ENCODE data around the gene PIM1.
"Not testable (repeated sequence)": the region's sequence is repeated elsewhere in the genome, so short reads cannot be mapped to it uniquely, and the experiment has no call there.

Gene PIM1

GRCh38 chr6:37169496-37170272, at the start of gene PIM1:
Gene PIM1 (plus strand): TSS chr6:37170152. CDS start chr6:37170576, 424 bp downstream.
- FAIRE-seq = peak; percentile 94

GRCh38 chr6:37121556-37121955, 48.4 kb upstream of the PIM1 start:
- no peak for FAIRE-seq
- no peak for DNase-seq (ENCODE audit: insufficient read length, low spot score)

More at GRCh38 chr6:37169496-37170272, at the start of gene PIM1:
- DNase-seq (ENCODE audit: insufficient read length, low spot score) = peak; percentile 91

GRCh38 chr6:37122861-37123260, 47.1 kb upstream of the PIM1 start:
- DNase-seq (ENCODE audit: insufficient read length, low spot score) (no peak), FAIRE-seq (peak; percentile 38)

- DNase-seq (ENCODE audit: insufficient read length, low spot score) = no peak
Observed at GRCh38 chr6:37123957-37124729, 45.8 kb upstream of the PIM1 start.

GRCh38 chr6:37125774-37126492, 44.0 kb upstream of the PIM1 start:
- FAIRE-seq (no peak), DNase-seq (ENCODE audit: insufficient read length, low spot score) (no peak)

More at GRCh38 chr6:37123957-37124729, 45.8 kb upstream of the PIM1 start:
- no peak for FAIRE-seq

GRCh38 chr6:37126493-37126958, 43.4 kb upstream of the PIM1 start:
- FAIRE-seq = no peak
- no peak for DNase-seq (ENCODE audit: insufficient read length, low spot score)

GRCh38 chr6:37126961-37127616, 42.9 kb upstream of the PIM1 start:
- no peak for DNase-seq (ENCODE audit: insufficient read length, low spot score)
- FAIRE-seq = no peak

- DNase-seq (ENCODE audit: insufficient read length, low spot score) = no peak
- FAIRE-seq = no peak
Observed at GRCh38 chr6:37127961-37128862, 41.7 kb upstream of the PIM1 start.

GRCh38 chr6:37128863-37129443, 41.0 kb upstream of the PIM1 start:
- FAIRE-seq; DNase-seq (ENCODE audit: insufficient read length, low spot score): not testable (repeated sequence)

- DNase-seq (ENCODE audit: insufficient read length, low spot score) (no peak), FAIRE-seq (no peak)
Observed at GRCh38 chr6:37129566-37129965, 40.4 kb upstream of the PIM1 start.

GRCh38 chr6:37130704-37131103, 39.2 kb upstream of the PIM1 start:
- DNase-seq (ENCODE audit: insufficient read length, low spot score) = no peak
- no peak for FAIRE-seq

- DNase-seq (ENCODE audit: insufficient read length, low spot score) (no peak), FAIRE-seq (no peak)
Observed at GRCh38 chr6:37131104-37131959, 38.6 kb upstream of the PIM1 start.

GRCh38 chr6:37131960-37132253, 38.0 kb upstream of the PIM1 start:
- DNase-seq (ENCODE audit: insufficient read length, low spot score) (no peak), FAIRE-seq (no peak)

- FAIRE-seq (no peak), DNase-seq (ENCODE audit: insufficient read length, low spot score) (no peak)
Observed at GRCh38 chr6:37134036-37134395, 35.9 kb upstream of the PIM1 start.

GRCh38 chr6:37134396-37135191, 35.4 kb upstream of the PIM1 start:
- peak; percentile 90 for DNase-seq (ENCODE audit: insufficient read length, low spot score)
- FAIRE-seq = peak; percentile 58

- FAIRE-seq (no peak), DNase-seq (ENCODE audit: insufficient read length, low spot score) (no peak)
Observed at GRCh38 chr6:37135835-37136694, 33.9 kb upstream of the PIM1 start.

GRCh38 chr6:37136821-37137200, 33.1 kb upstream of the PIM1 start:
- FAIRE-seq (no peak), DNase-seq (ENCODE audit: insufficient read length, low spot score) (no peak)
